Caki2 (cell line): ENCODE results near the gene BLTP3B. TPM values are rescaled to one million over a fixed set of nuclear protein-coding genes. Genes with fewer than 3 reads are reported as not detected.

Experiments
- DNase-seq: peaks from one replicate; pipeline ENCODE4 v3.0.0-alpha.2; 2015; ENCODE audit warnings: low read depth
- in situ Hi-C: cut with HindIII; loops from 2 replicates; pipeline ENCODE4 v1.10.0; 2016; ENCODE audit warnings: low sequenced_read_pairs, low pct_unique_long_range_greater_than_20kb, mixed read lengths
- total RNA-seq: library from RNA; depleted of rRNA; stranded (reverse); fragments of >200 nt; shearing (Covaris generic); gene quantifications from 2 replicates; pipeline ENCODE4 v1.2.3, GENCODE V29; 2014; ENCODE audit warnings: low replicate concordance; rRNA removed

Gene BLTP3B
- total RNA-seq, 1 experiment from 2014 or later, result 5.7 TPM

DNA sequence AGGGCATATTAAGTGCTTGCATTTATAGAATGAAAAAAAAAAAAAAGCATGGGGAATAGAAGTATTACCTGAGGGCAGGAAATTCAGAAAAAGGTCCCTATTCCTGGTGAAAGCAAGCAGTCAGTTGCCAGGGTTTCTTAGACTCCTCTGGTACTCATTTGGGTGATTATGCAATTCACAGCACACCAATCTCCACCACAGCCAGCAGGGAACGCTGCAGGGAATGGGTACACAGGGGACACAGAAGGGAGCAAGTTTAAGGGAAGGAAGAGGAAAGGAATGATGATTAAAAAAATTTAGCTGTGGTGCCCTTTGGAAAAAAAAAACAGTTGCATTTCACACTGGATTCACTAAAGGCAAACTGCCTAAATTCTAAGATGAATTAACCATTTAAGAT is 14.2 kb downstream of the BLTP3B start:
- no peak for DNase-seq
- in situ Hi-C loops, result no loop called here

GRCh38 chr12:100127766-100128511 is 14.7 kb downstream of the BLTP3B start:
- no peak for DNase-seq
- in situ Hi-C loops, result no loop called here

DNA sequence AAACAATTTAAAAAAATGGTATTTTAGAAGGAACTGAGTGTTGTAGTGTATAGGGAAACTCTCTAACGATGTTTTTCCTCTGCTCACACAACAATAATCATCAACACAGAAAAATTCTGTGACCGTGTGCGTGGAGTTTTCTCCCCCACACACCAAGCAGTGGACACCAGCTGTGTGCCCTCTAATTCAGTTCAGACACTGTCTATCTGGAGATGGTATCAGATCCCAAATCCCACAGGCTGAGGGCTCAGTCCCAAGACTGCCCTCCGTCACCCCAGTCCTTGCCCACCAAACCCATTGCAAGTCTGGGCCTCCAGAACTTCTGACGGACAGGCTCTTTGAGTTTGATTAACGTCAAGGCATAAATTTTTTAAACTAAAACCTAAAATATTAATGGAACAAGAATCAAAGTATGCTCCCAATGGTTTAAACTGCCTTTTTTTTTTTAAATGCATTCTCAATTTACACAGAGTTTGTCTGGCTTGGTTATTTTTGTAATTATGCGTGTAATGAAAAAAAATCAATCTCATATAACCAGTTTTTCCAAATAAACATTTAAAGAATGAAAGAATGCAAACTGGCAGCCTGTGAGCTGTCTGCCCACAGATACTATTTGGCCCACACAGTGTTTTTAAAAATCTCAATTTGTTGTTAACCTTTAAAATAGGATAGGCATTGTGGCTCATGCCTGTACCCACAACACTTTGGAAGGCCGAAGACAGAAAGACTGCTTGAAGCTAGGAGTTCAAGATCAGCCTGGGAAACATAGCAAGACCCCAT is 19.2 kb downstream of the BLTP3B start:
- no peak for DNase-seq
- in situ Hi-C loops, result no loop called here

DNA sequence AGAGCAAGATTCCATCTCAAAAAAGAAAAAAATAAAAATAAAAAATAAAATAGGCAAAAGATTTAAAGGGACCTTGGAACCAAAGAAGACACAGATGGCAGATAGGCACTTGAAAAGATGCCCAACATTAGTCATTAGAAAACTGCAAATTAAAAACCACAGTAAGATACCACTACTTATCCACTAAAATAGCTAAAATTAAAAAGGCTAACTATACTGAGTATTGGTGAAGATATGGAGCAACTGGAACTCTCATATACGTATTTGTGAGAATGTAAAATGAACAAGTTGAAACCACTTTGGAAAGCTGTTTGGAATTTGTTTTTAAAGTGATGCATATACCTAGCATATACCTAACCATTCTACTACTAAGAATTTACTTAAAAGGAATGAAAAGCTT is 22.3 kb downstream of the BLTP3B start:
- no peak for DNase-seq
- in situ Hi-C loops, result no loop called here

DNA sequence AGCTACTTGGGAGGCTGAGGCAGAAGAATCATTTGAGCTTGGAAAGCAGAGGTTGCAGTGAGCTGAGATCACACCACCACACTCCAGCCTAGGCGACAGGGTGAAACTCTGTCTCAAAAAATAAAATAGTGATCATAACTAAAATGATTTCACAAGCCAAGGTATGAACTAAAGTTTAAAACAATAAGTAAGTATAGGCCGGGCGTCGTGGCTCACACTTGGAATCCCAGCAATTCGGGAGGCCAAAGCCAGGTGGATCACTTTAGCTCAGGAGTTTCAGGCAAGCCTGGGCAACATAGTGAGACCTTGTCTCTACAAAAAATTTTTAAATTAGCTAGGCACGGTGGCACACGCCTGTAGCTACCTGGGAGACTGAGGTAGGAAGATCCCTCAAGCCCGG is 27.4 kb downstream of the BLTP3B start:
- in situ Hi-C loops, result no loop called here
- DNase-seq, result no peak

- DNase-seq, result no peak
- in situ Hi-C loops, result no loop called here
Measured at GRCh38 chr12:100114574-100114973, 28.1 kb downstream of the BLTP3B start.

DNA sequence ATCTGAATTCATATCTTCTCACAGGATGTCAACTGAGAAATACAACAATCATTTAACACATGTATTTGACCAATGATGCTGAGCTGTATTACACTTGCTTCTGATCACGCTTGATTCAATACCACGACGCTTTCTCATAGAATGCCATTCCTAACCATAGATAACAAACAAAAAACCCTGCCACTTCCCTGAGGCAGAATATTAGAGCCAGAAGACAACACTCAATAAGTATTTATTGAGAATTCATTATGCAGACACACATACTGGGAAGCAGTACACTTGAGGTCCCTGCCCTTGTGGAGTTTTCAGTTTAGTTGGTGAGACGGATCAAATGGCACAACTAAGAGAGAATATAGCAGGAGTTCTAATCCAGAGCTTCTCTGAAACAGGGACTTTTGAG is 32.4 kb downstream of the BLTP3B start:
- in situ Hi-C loops, result no loop called here
- no peak for DNase-seq

- DNase-seq, result no peak
- in situ Hi-C loops, result no loop called here
Measured at GRCh38 chr12:100106861-100107260, 35.8 kb downstream of the BLTP3B start.

DNA sequence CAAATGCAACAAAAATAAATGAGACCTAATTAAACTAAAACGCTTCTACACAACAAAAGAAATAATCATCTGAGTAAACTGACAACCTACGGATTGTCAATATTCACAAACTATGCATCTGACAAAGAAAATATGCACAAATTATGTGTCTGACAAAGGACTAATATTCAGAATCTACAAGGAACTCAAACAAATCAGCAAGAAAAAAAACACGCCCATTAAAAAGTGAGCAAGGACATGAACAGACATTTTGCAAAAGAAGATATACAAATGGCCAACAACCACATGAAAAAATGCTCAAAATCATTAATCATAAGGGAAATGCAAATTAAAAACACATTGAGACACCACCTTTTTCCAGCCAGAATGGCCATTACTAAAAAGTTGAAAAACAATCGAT is 37.0 kb downstream of the BLTP3B start:
- in situ Hi-C loops, result no loop called here
- DNase-seq, result no peak

DNA sequence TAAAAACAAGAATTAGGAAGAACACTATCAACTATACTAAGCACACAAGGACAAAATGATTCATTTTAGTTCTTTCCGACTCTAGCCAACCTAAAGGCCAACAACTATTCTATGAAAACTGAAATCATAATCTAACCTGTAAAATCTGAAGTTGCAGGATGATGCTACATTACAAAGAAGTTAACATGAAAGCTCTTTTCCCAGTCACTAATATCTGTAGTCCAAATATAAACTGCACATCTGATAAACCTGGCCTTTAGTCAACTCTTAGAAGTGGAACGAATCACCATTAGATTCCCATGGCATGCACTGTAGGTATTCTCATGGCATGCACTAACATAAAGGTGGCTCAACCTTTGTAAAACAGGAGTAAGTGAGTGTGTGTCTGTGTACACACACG is 41.7 kb downstream of the BLTP3B start:
- no peak for DNase-seq
- in situ Hi-C loops, result no loop called here

Other genes starting within 250 kb of the BLTP3B start
- 5.6 and 36.0 TPM in 2 replicates for gene ANKS1B, start 157.9 kb downstream of the BLTP3B start, total RNA-seq
- 19.0 and 26.8 TPM in 2 replicates for gene ACTR6, start 57.9 kb upstream of the BLTP3B start, total RNA-seq
- gene DEPDC4, start 124.2 kb upstream of the BLTP3B start, total RNA-seq, result 2.0 TPM in 1 of 2 replicates, not detected in the other
- 1.8 and 3.0 TPM in 2 replicates for gene SCYL2, start 124.3 kb upstream of the BLTP3B start, total RNA-seq
- gene SLC17A8, start 214.2 kb upstream of the BLTP3B start, total RNA-seq, result not detected in 2 replicates